Measurements from ENCODE around the gene ZNF827. TPM values are rescaled to one million over a fixed set of nuclear protein-coding genes. Genes with fewer than 3 reads are reported as not detected.

The ZNF827 gene
- total and polyA plus RNA-seq, 9 of the 15 experiments (the other 6 are each of a cell fraction or from before 2014, with no cell fraction given): 0.07 to 0.40 TPM; not detected in 7

DNA sequence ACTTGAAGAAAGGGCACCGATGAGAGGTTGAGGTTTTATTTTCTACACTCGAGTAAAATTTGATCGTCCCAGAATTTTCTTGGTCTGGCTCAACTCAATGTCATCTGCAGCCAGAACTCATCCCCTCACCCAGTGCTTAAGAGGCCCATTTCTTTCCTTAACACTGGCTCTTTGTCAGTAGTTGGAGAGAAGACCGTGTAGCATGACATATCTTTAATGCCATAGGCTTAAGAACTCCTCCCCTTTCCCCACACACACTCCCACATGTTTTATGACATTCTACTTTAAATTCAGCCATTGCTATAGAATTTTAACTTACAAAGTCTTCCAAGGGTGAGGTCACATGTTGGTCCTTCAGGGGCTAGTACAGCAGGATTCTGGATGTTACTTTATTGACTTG, 44.2 kb upstream of the ZNF827 start:
- Histone ChIP-seq H2AFZ (ENCODE audit: low read depth, low read length) (no peak overlapping the region), H3K9me1 (ENCODE audit: control insufficient read depth, insufficient read depth, low read length) (no peaks in the 10 kb centered on the region), H3K79me2 (ENCODE audit: control insufficient read depth, insufficient read depth, low read length) (no peaks in the 10 kb centered on the region), H3K27ac (ENCODE audit: extremely low read depth, low read depth, low read length) (no peak overlapping the region), H3K4me2 (ENCODE audit: insufficient read depth, low read length) (no peak overlapping the region), H3K9me3 (replicated peaks; ENCODE audit: control insufficient read depth, insufficient read depth, low read depth, low read length) (no peaks in the 10 kb centered on the region), H3K4me1 (replicated peaks in 1 of 2; ENCODE audit: control insufficient read depth in 2 of 2, insufficient read depth in 2 of 2, low read length in 2 of 2) (no peaks in the 10 kb centered on the region), H3K4me3 (no peak overlapping the region), H3K36me3 (ENCODE audit: control insufficient read depth, insufficient read depth, low read length) (no peaks in the 10 kb centered on the region), H4K20me1 (replicated peaks; ENCODE audit: control insufficient read depth, insufficient read depth, low read length) (no peaks in the 10 kb centered on the region), H3K9ac (ENCODE audit: insufficient read depth in 1 of 2, low read depth in 2 of 2, low read length in 2 of 2) (no peak overlapping the region), H3K27me3 (ENCODE audit: control insufficient read depth in 2 of 2, insufficient read depth in 2 of 2, low read length in 2 of 2) (no peaks in the 10 kb centered on the region)
- no peak for TF ChIP-seq IRF9 (tag; IDR thresholded peaks at IDR 0.05)
- TF ChIP-seq JUN (IDR thresholded peaks at IDR 0.05; ENCODE audit: borderline replicate concordance, low read depth, low read length): no peak
- TF ChIP-seq JUN (CRISPR knock-in tag; IDR thresholded peaks at IDR 0.05; ENCODE audit: borderline replicate concordance): no peak
- in situ Hi-C loops (cut with MboI): no loop called here
- DNase-seq (ENCODE audit: extremely low read depth in 1 of 4, low spot score in 3 of 4) (no peak), FAIRE-seq (no peak), ATAC-seq (no peak)
- WGBS (ENCODE audit: insufficient coverage, low coverage, missing lambda C conversion rate): 0% methylated on average over 3 of the region's 4 CpGs
- ChIA-PET CTCF (ENCODE audit: low intra/inter-chr PET ratio) (no interaction called here), POLR2A (no interaction called here)
- intact Hi-C loops (cut with micrococcal nuclease): no loop called here
- no TSS peak for BruUV-seq (replicated peaks)

- H3K79me2 ChIP-seq (ENCODE audit: control insufficient read depth, insufficient read depth, low read length): no peaks in the 10 kb centered on the region
- H4K20me1 ChIP-seq (replicated peaks; ENCODE audit: control insufficient read depth, insufficient read depth, low read length): no peaks in the 10 kb centered on the region
- intact Hi-C loops (cut with micrococcal nuclease): no loop called here
- no peak overlapping the region for H3K9ac ChIP-seq (ENCODE audit: insufficient read depth in 1 of 2, low read depth in 2 of 2, low read length in 2 of 2)
- no peaks in the 10 kb centered on the region for H3K9me3 ChIP-seq (replicated peaks; ENCODE audit: control insufficient read depth, insufficient read depth, low read depth, low read length)
- TF ChIP-seq TAF1 (IDR thresholded peaks at IDR 0.05; ENCODE audit: control insufficient read depth, extremely low read depth, insufficient read depth, low read length, severe bottlenecking) (no peak), ZNF717 (CRISPR knock-in tag; IDR thresholded peaks at IDR 0.05) (no peak), XRCC4 (IDR thresholded peaks at IDR 0.05; ENCODE audit: extremely low read depth, insufficient read depth, insufficient read length) (no peak), SP1 (CRISPR knock-in tag; IDR thresholded peaks at IDR 0.05) (no peak)
- TF ChIP-seq, protein P1, sequence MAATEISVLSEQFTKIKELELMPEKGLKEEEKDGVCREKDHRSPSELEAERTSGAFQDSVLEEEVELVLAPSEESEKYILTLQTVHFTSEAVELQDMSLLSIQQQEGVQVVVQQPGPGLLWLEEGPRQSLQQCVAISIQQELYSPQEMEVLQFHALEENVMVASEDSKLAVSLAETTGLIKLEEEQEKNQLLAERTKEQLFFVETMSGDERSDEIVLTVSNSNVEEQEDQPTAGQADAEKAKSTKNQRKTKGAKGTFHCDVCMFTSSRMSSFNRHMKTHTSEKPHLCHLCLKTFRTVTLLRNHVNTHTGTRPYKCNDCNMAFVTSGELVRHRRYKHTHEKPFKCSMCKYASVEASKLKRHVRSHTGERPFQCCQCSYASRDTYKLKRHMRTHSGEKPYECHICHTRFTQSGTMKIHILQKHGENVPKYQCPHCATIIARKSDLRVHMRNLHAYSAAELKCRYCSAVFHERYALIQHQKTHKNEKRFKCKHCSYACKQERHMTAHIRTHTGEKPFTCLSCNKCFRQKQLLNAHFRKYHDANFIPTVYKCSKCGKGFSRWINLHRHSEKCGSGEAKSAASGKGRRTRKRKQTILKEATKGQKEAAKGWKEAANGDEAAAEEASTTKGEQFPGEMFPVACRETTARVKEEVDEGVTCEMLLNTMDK (IDR thresholded peaks at IDR 0.05; ENCODE audit: borderline replicate concordance, insufficient read depth, low read depth, low read length, poor library complexity, severe bottlenecking): no peak
- TF ChIP-seq, protein P2, sequence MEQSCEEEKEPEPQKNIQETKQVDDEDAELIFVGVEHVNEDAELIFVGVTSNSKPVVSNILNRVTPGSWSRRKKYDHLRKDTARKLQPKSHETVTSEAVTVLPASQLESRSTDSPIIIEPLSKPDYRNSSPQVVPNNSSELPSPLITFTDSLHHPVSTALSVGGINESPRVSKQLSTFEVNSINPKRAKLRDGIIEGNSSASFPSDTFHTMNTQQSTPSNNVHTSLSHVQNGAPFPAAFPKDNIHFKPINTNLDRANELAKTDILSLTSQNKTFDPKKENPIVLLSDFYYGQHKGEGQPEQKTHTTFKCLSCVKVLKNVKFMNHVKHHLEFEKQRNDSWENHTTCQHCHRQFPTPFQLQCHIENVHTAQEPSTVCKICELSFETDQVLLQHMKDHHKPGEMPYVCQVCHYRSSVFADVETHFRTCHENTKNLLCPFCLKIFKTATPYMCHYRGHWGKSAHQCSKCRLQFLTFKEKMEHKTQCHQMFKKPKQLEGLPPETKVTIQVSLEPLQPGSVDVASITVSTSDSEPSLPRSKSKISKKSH (CRISPR knock-in tag; IDR thresholded peaks at IDR 0.05): no peak
- no peaks in the 10 kb centered on the region for H3K9me1 ChIP-seq (ENCODE audit: control insufficient read depth, insufficient read depth, low read length)
- no peak overlapping the region for H3K4me2 ChIP-seq (ENCODE audit: insufficient read depth, low read length)
- H3K27me3 ChIP-seq (ENCODE audit: control insufficient read depth in 2 of 2, insufficient read depth in 2 of 2, low read length in 2 of 2): no peaks in the 10 kb centered on the region
- in situ Hi-C loops (cut with MboI): no loop called here
- no peaks in the 10 kb centered on the region for H3K4me1 ChIP-seq (replicated peaks in 1 of 2; ENCODE audit: control insufficient read depth in 2 of 2, insufficient read depth in 2 of 2, low read length in 2 of 2)
- H3K4me3 ChIP-seq: no peak overlapping the region
- ATAC-seq: no peak
- no peak overlapping the region for H3K27ac ChIP-seq (ENCODE audit: extremely low read depth, low read depth, low read length)
- no peak overlapping the region for H2AFZ ChIP-seq (ENCODE audit: low read depth, low read length)
- 4% methylated on average over 3 of the region's 3 CpGs for WGBS (ENCODE audit: insufficient coverage, low coverage, missing lambda C conversion rate)
- ChIA-PET POLR2A (no interaction called here), CTCF (ENCODE audit: low intra/inter-chr PET ratio) (no interaction called here)
- H3K36me3 ChIP-seq (ENCODE audit: control insufficient read depth, insufficient read depth, low read length): no peaks in the 10 kb centered on the region
- no peak for DNase-seq (ENCODE audit: extremely low read depth in 1 of 4, low spot score in 3 of 4)
- FAIRE-seq: no peak
- no TSS peak for BruUV-seq (replicated peaks)
Observed at GRCh38 chr4:145979160-145979559, 40.5 kb upstream of the ZNF827 start.

All from K562 (cell line).